HEK293 (cell line): ENCODE data around the gene TRMU.

ENCODE experiments used
- CTCF ChIA-PET: fragments of 350-600 bp; formaldehyde crosslinking; extraction: SDS; loops from one replicate; lab custom pipeline; 2021; ENCODE audit warnings: antibody characterized with exemption; lab: Yijun Ruan, JAX
- POLR2A ChIA-PET: fragments of 300-600 bp; formaldehyde crosslinking; extraction: SDS; loops from one replicate; lab custom pipeline; 2020; ENCODE audit warnings: antibody characterized with exemption, inconsistent platforms; lab: Yijun Ruan, JAX
- H3K27ac ChIP-seq: fragments of 200-500 bp; sonication (Bioruptor generic); 2 replicates; pipeline ENCODE4 v1.5.1; 2014; ENCODE audit warnings: low read depth, low read length, control low read depth, inconsistent platforms; ENCODE audit errors: extremely low read depth
- H3K36me3 ChIP-seq, 2 experiments: fragments of 200-500 bp in 1 of 2; sonication (Bioruptor generic) in 1 of 2; 1 replicate in 1 of 2; 2 replicates in 1 of 2; pipeline ENCODE4 v1.5.1; 2014 to 2017; ENCODE audit warnings: inconsistent platforms in 2 of 2, low read length in 2 of 2; ENCODE audit not compliant: control insufficient read depth in 2 of 2, insufficient read depth in 1 of 2
- H3K4me1 ChIP-seq: fragments of 200-500 bp; sonication (Bioruptor generic); 2 replicates; pipeline ENCODE4 v1.5.1; 2014; ENCODE audit warnings: mild to moderate bottlenecking, low read length, inconsistent platforms; ENCODE audit not compliant: control insufficient read depth, insufficient read depth
- H3K4me3 ChIP-seq: 2 replicates; pipeline ENCODE4 v1.5.1; 2011; ENCODE audit warnings: low read depth, mild to moderate bottlenecking, control low read depth, low read length, moderate library complexity
- H3K9me3 ChIP-seq: fragments of 200-500 bp; sonication (Bioruptor generic); 2 replicates; pipeline ENCODE4 v1.5.1; 2014; ENCODE audit warnings: low read depth, low read length, inconsistent platforms; ENCODE audit not compliant: control insufficient read depth, insufficient read depth
- EGR2 ChIP-seq: fragments of 450-650 bp; formaldehyde crosslinking; IDR thresholded peaks from 2 replicates; pipeline ENCODE4 v1.5.1; 2016; ENCODE audit warnings: low read depth, missing biosample characterization, missing genetic modification characterization
- KLF1 ChIP-seq: fragments of 450-650 bp; formaldehyde crosslinking; IDR thresholded peaks from 2 replicates; pipeline ENCODE4 v1.5.1; 2016; ENCODE audit warnings: missing biosample characterization, missing genetic modification characterization
- PRDM2 ChIP-seq: fragments of 450-650 bp; formaldehyde crosslinking; IDR thresholded peaks from 2 replicates; pipeline ENCODE4 v1.5.1; 2016; ENCODE audit warnings: missing biosample characterization, missing genetic modification characterization, borderline replicate concordance
- ZBTB48 ChIP-seq: fragments of 450-650 bp; formaldehyde crosslinking; IDR thresholded peaks from 2 replicates; pipeline ENCODE4 v1.5.1; 2016; ENCODE audit warnings: missing biosample characterization, missing genetic modification characterization
- ZFP41 ChIP-seq: fragments of 450-650 bp; formaldehyde crosslinking; IDR thresholded peaks from 2 replicates; pipeline ENCODE4 v1.5.1; 2016; ENCODE audit warnings: missing biosample characterization, missing genetic modification characterization, borderline replicate concordance
- ZIC2 ChIP-seq: fragments of 450-650 bp; formaldehyde crosslinking; IDR thresholded peaks from 2 replicates; pipeline ENCODE4 v1.5.1; 2016; ENCODE audit warnings: missing biosample characterization, missing genetic modification characterization
- ZNF121 ChIP-seq: fragments of 450-650 bp; formaldehyde crosslinking; IDR thresholded peaks from 2 replicates; pipeline ENCODE4 v1.5.1; 2016; ENCODE audit warnings: missing biosample characterization, missing genetic modification characterization
- ZNF133 ChIP-seq: fragments of 450-650 bp; formaldehyde crosslinking; IDR thresholded peaks from 2 replicates; pipeline ENCODE4 v1.5.1; 2016; ENCODE audit warnings: missing biosample characterization, missing genetic modification characterization
- ZNF155 ChIP-seq: fragments of 450-650 bp; formaldehyde crosslinking; IDR thresholded peaks from 2 replicates; pipeline ENCODE4 v1.5.1; 2016; ENCODE audit warnings: missing biosample characterization, missing genetic modification characterization
- ZNF169 ChIP-seq: fragments of 450-650 bp; formaldehyde crosslinking; IDR thresholded peaks from 2 replicates; pipeline ENCODE4 v1.5.1; 2016; ENCODE audit warnings: missing biosample characterization, missing genetic modification characterization
- ZNF211 ChIP-seq: fragments of 450-650 bp; formaldehyde crosslinking; IDR thresholded peaks from 2 replicates; pipeline ENCODE4 v1.5.1; 2016; ENCODE audit warnings: low read depth, missing biosample characterization, missing genetic modification characterization
- ZNF341 ChIP-seq: fragments of 450-650 bp; formaldehyde crosslinking; IDR thresholded peaks from 2 replicates; pipeline ENCODE4; 2016; ENCODE audit warnings: low read depth, missing biosample characterization, missing genetic modification characterization
- ZNF544 ChIP-seq: fragments of 450-650 bp; formaldehyde crosslinking; IDR thresholded peaks from 2 replicates; pipeline ENCODE4 v1.5.0; 2017; ENCODE audit warnings: missing biosample characterization, missing genetic modification characterization
- ZNF560 ChIP-seq: fragments of 450-650 bp; formaldehyde crosslinking; IDR thresholded peaks from 2 replicates; pipeline ENCODE4 v1.5.1; 2017; ENCODE audit warnings: missing biosample characterization, missing genetic modification characterization, borderline replicate concordance
- ZNF610 ChIP-seq: fragments of 450-650 bp; formaldehyde crosslinking; IDR thresholded peaks from 2 replicates; pipeline ENCODE4 v1.5.1; 2016; ENCODE audit warnings: missing biosample characterization, missing genetic modification characterization, borderline replicate concordance
- ZNF677 ChIP-seq: fragments of 450-650 bp; IDR thresholded peaks from 2 replicates; pipeline ENCODE4 v1.5.0; 2018; ENCODE audit warnings: missing biosample characterization, mild to moderate bottlenecking, missing genetic modification characterization, moderate library complexity
- TF ChIP-seq, protein P1 (sequence below): fragments of 450-650 bp; formaldehyde crosslinking; IDR thresholded peaks from 2 replicates; pipeline ENCODE4 v1.5.1; 2016; ENCODE audit warnings: missing biosample characterization, missing genetic modification characterization
- TF ChIP-seq, protein P2 (sequence below): fragments of 450-650 bp; formaldehyde crosslinking; IDR thresholded peaks from 2 replicates; pipeline ENCODE4 v1.5.1; 2016; ENCODE audit warnings: missing biosample characterization, missing genetic modification characterization

TRMU gene

GRCh38 chr22:46357711-46358520 is 22.4 kb downstream of the TRMU start (continued):
- TF ChIP-seq, protein P1, sequence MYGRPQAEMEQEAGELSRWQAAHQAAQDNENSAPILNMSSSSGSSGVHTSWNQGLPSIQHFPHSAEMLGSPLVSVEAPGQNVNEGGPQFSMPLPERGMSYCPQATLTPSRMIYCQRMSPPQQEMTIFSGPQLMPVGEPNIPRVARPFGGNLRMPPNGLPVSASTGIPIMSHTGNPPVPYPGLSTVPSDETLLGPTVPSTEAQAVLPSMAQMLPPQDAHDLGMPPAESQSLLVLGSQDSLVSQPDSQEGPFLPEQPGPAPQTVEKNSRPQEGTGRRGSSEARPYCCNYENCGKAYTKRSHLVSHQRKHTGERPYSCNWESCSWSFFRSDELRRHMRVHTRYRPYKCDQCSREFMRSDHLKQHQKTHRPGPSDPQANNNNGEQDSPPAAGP (tag by site-specific recombination) = no peak
- TF ChIP-seq ZIC2 (tag by site-specific recombination) (peak; percentile 42), ZNF544 (no peak), ZNF677 (tag by site-specific recombination) (no peak), EGR2 (peak; percentile 72), ZFP41 (tag by site-specific recombination) (no peak), KLF1 (tag by site-specific recombination) (no peak), ZBTB48 (tag by site-specific recombination) (no peak), ZNF155 (no peak)
- TF ChIP-seq, all 188 proteins: peak for 3

DNA sequence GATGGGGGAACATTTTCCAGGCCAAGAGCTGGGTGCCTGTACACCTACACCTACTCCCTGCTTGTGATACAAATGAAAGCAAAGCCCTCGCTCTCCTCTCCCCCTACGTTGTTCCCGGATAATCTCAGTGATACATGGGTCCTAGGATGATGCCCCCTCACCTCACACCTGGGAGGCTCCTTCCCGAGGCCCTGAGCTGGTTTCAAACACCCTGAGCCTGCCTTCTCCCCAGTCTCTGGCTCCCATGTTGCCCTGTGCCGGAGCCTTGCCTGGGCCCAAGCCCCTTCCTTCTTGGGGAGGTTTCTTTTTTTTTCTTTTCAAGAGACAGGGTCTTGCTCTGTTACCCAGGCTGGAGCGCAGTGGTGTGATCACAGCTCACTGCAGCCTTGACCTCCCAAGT is 23.3 kb downstream of the TRMU start:
- no peak overlapping the region for H3K4me3 ChIP-seq
- CTCF ChIA-PET = interaction anchor here (1.1 to 1.6 kb wide), 3 partner anchors 9 to 185 kb away, joined by 5 to 13 read pairs (median 6); no protein-coding TSS in a partner anchor
- no peaks in the 10 kb centered on the region for H3K4me1 ChIP-seq
- H3K9me3 ChIP-seq = no peaks in the 10 kb centered on the region
- no peak for TF ChIP-seq ZNF610
- no peak for TF ChIP-seq ZNF133
- TF ChIP-seq ZNF341 (tag by site-specific recombination) = peak; percentile 33; the same call in 1 of the 2 replicates
- TF ChIP-seq ZNF169 = no peak
- no peak for TF ChIP-seq ZIC2 (tag by site-specific recombination)
- no peak for TF ChIP-seq ZNF560 (tag by site-specific recombination)
- no peak for TF ChIP-seq PRDM2 (tag by site-specific recombination)
- TF ChIP-seq ZNF121 (tag by site-specific recombination) = no peak
- no peak for TF ChIP-seq ZNF544
- H3K27ac ChIP-seq = no peak overlapping the region
- POLR2A ChIA-PET = interaction anchor here (0.6 to 1.3 kb wide), 3 partner anchors 9 to 98 kb away, joined by 3 to 4 read pairs (median 3); no protein-coding TSS in a partner anchor
- peaks cover 0 to 86% of the 10 kb centered on the region in 2 experiments; a peak in 2 of 3 replicates for H3K36me3 ChIP-seq

DNA sequence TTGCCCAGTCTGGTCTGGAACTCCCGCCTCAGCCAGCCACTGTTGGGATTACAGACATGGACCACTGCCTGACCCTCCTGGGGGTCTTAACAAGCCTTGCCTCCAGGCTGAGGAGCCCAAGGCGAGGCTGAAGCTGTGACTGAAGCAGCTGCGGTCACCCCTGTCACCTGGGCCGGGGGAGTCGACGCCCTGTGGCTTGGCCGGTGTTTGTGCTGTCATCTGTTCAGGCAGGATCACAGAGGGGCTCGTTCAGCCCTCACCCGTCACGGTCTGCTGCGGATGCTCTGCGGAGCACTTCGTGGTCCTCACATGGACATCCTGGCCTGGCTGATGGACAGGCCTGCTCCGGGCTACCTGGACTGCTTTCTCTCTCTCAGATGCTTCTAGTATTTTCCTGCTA is 23.8 kb downstream of the TRMU start:
- no peak for TF ChIP-seq ZNF211 (tag by site-specific recombination)
- TF ChIP-seq, protein P2, sequence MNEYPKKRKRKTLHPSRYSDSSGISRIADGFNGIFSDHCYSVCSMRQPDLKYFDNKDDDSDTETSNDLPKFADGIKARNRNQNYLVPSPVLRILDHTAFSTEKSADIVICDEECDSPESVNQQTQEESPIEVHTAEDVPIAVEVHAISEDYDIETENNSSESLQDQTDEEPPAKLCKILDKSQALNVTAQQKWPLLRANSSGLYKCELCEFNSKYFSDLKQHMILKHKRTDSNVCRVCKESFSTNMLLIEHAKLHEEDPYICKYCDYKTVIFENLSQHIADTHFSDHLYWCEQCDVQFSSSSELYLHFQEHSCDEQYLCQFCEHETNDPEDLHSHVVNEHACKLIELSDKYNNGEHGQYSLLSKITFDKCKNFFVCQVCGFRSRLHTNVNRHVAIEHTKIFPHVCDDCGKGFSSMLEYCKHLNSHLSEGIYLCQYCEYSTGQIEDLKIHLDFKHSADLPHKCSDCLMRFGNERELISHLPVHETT (tag by site-specific recombination) = no peak
- ChIA-PET POLR2A (interaction anchor here (0.6 to 1.3 kb wide), 3 partner anchors 8 to 97 kb away, joined by 3 to 4 read pairs (median 3); no protein-coding TSS in a partner anchor), CTCF (interaction anchor here (0.6 to 1.6 kb wide), 4 partner anchors 8 to 237 kb away, joined by 3 to 13 read pairs (median 6); no protein-coding TSS in a partner anchor)
- Histone ChIP-seq H3K4me1 (no peaks in the 10 kb centered on the region), H3K4me3 (no peak overlapping the region), H3K36me3 (peaks cover 0 to 86% of the 10 kb centered on the region in 2 experiments; a peak in 2 of 3 replicates), H3K9me3 (no peaks in the 10 kb centered on the region), H3K27ac (no peak overlapping the region)
